ENCODE measurements around the gene TSPEAR.
"Not testable (repeated sequence)": the region's sequence is repeated elsewhere in the genome, so short reads cannot be mapped to it uniquely, and the experiment has no call there.

The TSPEAR gene

DNA sequence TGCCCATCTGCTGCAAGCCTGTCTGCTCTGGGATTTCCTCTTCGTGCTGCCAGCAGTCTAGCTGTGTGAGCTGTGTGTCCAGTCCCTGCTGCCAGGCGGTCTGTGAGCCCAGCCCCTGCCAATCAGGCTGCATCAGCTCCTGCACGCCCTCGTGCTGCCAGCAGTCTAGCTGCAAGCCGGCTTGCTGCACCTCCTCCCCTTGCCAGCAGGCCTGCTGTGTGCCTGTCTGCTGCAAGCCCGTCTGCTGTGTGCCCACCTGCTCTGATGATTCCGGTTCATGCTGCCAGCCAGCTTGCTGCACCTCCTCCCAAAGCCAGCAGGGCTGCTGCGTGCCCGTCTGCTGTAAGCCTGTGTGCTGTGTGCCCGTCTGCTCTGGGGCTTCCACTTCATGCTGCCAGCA is 110.3 kb downstream of the TSPEAR start:
- WGBS, 2 experiments (ENCODE audit: insufficient coverage in 2 of 2), result 83 to 93% methylated on average over 7 to 10 of the region's 10 CpGs
- H3K27ac ChIP-seq (ENCODE audit: low read depth, low read length, severe bottlenecking); H3K9me3 ChIP-seq (ENCODE audit: control insufficient read depth, low read length); H3K36me3 ChIP-seq (ENCODE audit: control insufficient read depth, insufficient read depth, low read length); H3K4me1 ChIP-seq (ENCODE audit: control insufficient read depth, insufficient read depth, low read length, poor library complexity, severe bottlenecking); H3K4me3 ChIP-seq (ENCODE audit: extremely low read depth, insufficient read depth, low read length, poor library complexity, severe bottlenecking): not testable (repeated sequence)

GRCh38 chr21:44600118-44600978 is 111.0 kb downstream of the TSPEAR start, which contains the start of gene KRTAP10-7:
Gene KRTAP10-7 (plus strand): TSS chr21:44600597. CDS start chr21:44600622, 25 bp downstream.
- 94 to 98% methylated on average over 7 to 8 of the region's 23 CpGs for WGBS, 2 experiments (ENCODE audit: insufficient coverage in 2 of 2)
- H3K9me3 ChIP-seq (ENCODE audit: control insufficient read depth, low read length); H3K27ac ChIP-seq (ENCODE audit: low read depth, low read length, severe bottlenecking); H3K4me1 ChIP-seq (ENCODE audit: control insufficient read depth, insufficient read depth, low read length, poor library complexity, severe bottlenecking); H3K4me3 ChIP-seq (ENCODE audit: extremely low read depth, insufficient read depth, low read length, poor library complexity, severe bottlenecking); H3K36me3 ChIP-seq (ENCODE audit: control insufficient read depth, insufficient read depth, low read length): not testable (repeated sequence)

DNA sequence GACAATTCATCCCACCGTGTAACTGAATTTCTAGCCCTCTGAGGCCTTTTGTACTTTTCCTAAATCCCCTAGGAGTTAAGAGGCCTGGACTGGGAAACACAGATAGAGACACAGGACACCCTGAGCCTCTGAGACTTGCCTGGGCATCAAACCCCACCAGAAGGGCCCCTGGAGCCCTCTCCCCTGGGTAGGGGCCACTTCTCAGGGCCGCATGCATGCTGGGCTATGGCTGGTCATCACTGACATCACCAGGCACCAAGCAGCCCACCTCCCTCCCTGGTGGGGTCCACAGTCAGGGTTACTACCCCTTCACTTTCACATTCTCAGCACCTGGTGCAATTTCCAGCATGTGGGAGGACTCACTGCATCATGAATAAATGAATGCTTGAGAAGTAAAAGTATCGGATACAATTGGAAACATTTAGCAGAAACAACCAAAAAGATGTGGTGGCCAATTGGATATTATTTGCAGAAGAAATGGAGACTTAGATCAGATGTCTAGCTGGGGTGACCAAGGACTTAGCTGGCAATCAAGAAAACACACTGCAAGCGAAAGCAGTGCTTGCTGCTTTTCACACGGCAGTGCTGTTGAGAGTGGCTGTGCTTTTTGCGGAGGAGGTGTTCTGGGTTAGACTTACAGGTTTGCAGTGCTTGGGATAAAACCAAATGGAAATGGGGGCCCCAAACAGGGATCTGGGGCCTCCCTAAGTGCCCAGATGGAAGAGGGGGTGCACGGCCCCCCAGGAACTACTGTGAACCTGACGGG is 111.9 kb downstream of the TSPEAR start:
- H3K4me3 ChIP-seq (ENCODE audit: extremely low read depth, insufficient read depth, low read length, poor library complexity, severe bottlenecking), result no peak overlapping the region
- 89 to 100% methylated on average over 4 to 6 of the region's 8 CpGs for WGBS, 2 experiments (ENCODE audit: insufficient coverage in 2 of 2)
- H3K9me3 ChIP-seq (ENCODE audit: control insufficient read depth, low read length), result peaks cover 4% of the 10 kb centered on the region
- no peaks in the 10 kb centered on the region for H3K36me3 ChIP-seq (ENCODE audit: control insufficient read depth, insufficient read depth, low read length)
- H3K27ac ChIP-seq (ENCODE audit: low read depth, low read length, severe bottlenecking), result no peak overlapping the region
- no peaks in the 10 kb centered on the region for H3K4me1 ChIP-seq (ENCODE audit: control insufficient read depth, insufficient read depth, low read length, poor library complexity, severe bottlenecking)

DNA sequence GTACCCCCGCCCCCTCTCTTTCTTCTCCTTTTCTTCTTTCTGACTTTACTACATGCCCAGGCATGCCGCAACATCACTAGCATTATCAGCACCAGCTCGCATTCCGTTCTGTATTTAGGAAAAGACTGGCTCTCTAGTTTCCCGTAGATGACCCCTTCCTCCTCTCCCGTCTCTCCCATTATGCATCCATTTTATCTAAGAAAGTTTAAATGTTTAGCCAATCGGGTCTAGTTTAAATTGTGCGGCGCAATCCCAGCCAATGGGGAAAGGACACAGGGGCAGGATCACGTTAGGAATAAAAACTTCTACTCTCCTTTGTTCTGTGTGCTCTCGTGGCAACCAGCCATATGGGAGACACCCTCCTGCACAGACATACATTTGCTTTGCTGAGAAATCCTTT is 113.3 kb downstream of the TSPEAR start:
- Histone ChIP-seq H3K4me3 (ENCODE audit: extremely low read depth, insufficient read depth, low read length, poor library complexity, severe bottlenecking) (no peak overlapping the region), H3K4me1 (ENCODE audit: control insufficient read depth, insufficient read depth, low read length, poor library complexity, severe bottlenecking) (peaks cover 10% of the 10 kb centered on the region), H3K27ac (ENCODE audit: low read depth, low read length, severe bottlenecking) (peak overlapping the region; percentile 51), H3K36me3 (ENCODE audit: control insufficient read depth, insufficient read depth, low read length) (no peaks in the 10 kb centered on the region), H3K9me3 (ENCODE audit: control insufficient read depth, low read length) (peaks cover 3% of the 10 kb centered on the region)
- 74 to 75% methylated on average over 10 to 11 of the region's 11 CpGs for WGBS, 2 experiments (ENCODE audit: insufficient coverage in 2 of 2)

DNA sequence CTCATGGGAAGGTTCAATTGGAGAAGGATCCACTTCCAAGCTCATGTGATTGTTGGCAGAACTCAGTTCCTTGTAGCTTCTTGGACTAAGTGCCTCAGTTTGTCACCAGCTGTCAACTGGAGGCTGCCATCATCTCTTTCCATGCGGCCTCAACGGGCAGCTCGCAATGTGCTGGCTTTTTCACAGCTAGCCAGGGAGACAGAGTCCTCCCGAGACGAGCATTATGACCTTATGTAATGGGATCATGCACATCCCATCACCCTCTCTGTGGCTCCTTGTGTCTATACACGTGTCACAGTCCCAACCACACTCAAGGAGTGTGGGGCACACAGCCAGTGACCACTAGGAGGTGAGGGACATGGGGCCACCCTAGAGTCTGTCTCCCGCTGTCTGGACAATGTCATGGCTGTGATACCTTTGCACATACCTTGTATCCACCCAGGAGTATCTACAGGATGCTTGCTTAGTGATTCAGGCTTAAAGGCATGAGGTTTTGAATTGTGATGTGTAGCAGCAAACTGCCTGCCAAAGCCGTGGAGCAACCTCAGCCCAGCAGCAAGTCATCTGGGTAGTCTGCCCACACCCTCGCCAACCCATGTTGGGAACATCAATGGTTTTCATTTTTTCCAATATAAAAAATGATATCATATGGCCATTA is 115.2 kb downstream of the TSPEAR start:
- Histone ChIP-seq H3K36me3 (ENCODE audit: control insufficient read depth, insufficient read depth, low read length) (no peaks in the 10 kb centered on the region), H3K4me3 (ENCODE audit: extremely low read depth, insufficient read depth, low read length, poor library complexity, severe bottlenecking) (no peak overlapping the region), H3K9me3 (ENCODE audit: control insufficient read depth, low read length) (peaks cover 3% of the 10 kb centered on the region), H3K4me1 (ENCODE audit: control insufficient read depth, insufficient read depth, low read length, poor library complexity, severe bottlenecking) (peaks cover 10% of the 10 kb centered on the region), H3K27ac (ENCODE audit: low read depth, low read length, severe bottlenecking) (no peak overlapping the region)
- 97 to 98% methylated on average over 5 to 7 of the region's 9 CpGs for WGBS, 2 experiments (ENCODE audit: insufficient coverage in 2 of 2)

GRCh38 chr21:44595524-44595923 is 115.8 kb downstream of the TSPEAR start:
- no peak overlapping the region for H3K4me3 ChIP-seq (ENCODE audit: extremely low read depth, insufficient read depth, low read length, poor library complexity, severe bottlenecking)
- WGBS, 2 experiments (ENCODE audit: insufficient coverage in 2 of 2), result 98 to 100% methylated on average over 2 to 5 of the region's 6 CpGs
- H3K27ac ChIP-seq (ENCODE audit: low read depth, low read length, severe bottlenecking), result no peak overlapping the region
- peaks cover 3% of the 10 kb centered on the region for H3K9me3 ChIP-seq (ENCODE audit: control insufficient read depth, low read length)
- H3K36me3 ChIP-seq (ENCODE audit: control insufficient read depth, insufficient read depth, low read length), result no peaks in the 10 kb centered on the region
- peaks cover 10% of the 10 kb centered on the region for H3K4me1 ChIP-seq (ENCODE audit: control insufficient read depth, insufficient read depth, low read length, poor library complexity, severe bottlenecking)

- peaks cover 3% of the 10 kb centered on the region for H3K9me3 ChIP-seq (ENCODE audit: control insufficient read depth, low read length)
- H3K36me3 ChIP-seq (ENCODE audit: control insufficient read depth, insufficient read depth, low read length), result no peaks in the 10 kb centered on the region
- WGBS, 2 experiments (ENCODE audit: insufficient coverage in 2 of 2), result 92 to 95% methylated on average over 7 to 11 of the region's 12 CpGs
- H3K4me1 ChIP-seq (ENCODE audit: control insufficient read depth, insufficient read depth, low read length, poor library complexity, severe bottlenecking), result peaks cover 10% of the 10 kb centered on the region
- no peak overlapping the region for H3K4me3 ChIP-seq (ENCODE audit: extremely low read depth, insufficient read depth, low read length, poor library complexity, severe bottlenecking)
- H3K27ac ChIP-seq (ENCODE audit: low read depth, low read length, severe bottlenecking), result no peak overlapping the region
Measured at GRCh38 chr21:44594406-44594916, 116.9 kb downstream of the TSPEAR start.

DNA sequence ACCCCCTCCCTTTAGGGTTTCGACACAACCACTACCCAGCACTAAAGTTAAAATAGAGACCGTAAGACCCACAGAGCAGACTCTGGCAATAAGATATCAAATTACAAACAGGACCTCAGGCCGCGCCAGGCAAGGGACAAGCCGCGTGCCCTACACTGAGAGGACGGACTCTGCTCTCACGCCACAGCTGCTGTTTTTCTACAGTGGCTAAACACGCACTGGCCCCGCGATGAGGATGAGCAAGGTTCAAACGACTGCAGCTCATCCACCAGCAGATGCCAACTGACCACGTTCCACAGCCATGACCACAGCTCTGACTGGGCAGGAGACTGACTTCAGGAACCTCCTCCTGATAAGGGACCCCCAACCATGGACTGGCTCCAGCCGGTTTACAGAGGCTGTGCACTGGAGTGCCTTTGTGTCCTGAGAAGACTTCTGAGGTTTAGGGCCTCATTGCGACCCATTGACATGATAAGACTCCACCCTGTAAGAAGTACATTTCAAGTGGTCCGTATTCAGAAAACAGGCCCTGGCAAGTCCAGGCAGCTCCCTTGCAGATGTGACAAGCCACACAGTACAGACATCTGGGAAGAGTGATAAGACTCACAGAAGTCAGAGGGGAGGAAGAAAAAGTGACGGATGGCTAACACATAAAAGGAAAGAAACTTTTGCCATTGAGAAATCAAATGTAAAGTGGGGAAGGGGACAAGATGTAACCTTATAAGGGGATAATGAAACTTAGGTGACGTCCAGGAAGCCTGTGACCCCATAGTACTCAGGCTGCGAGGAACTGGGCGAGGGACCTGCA is 117.6 kb downstream of the TSPEAR start:
- Histone ChIP-seq H3K27ac (ENCODE audit: low read depth, low read length, severe bottlenecking) (peak overlapping the region; percentile 67), H3K9me3 (ENCODE audit: control insufficient read depth, low read length) (peaks cover 2% of the 10 kb centered on the region), H3K36me3 (ENCODE audit: control insufficient read depth, insufficient read depth, low read length) (no peaks in the 10 kb centered on the region), H3K4me1 (ENCODE audit: control insufficient read depth, insufficient read depth, low read length, poor library complexity, severe bottlenecking) (peaks cover 10% of the 10 kb centered on the region), H3K4me3 (ENCODE audit: extremely low read depth, insufficient read depth, low read length, poor library complexity, severe bottlenecking) (no peak overlapping the region)
- WGBS, 2 experiments (ENCODE audit: insufficient coverage in 2 of 2), result 79 to 82% methylated on average over 19 to 20 of the region's 20 CpGs

DNA sequence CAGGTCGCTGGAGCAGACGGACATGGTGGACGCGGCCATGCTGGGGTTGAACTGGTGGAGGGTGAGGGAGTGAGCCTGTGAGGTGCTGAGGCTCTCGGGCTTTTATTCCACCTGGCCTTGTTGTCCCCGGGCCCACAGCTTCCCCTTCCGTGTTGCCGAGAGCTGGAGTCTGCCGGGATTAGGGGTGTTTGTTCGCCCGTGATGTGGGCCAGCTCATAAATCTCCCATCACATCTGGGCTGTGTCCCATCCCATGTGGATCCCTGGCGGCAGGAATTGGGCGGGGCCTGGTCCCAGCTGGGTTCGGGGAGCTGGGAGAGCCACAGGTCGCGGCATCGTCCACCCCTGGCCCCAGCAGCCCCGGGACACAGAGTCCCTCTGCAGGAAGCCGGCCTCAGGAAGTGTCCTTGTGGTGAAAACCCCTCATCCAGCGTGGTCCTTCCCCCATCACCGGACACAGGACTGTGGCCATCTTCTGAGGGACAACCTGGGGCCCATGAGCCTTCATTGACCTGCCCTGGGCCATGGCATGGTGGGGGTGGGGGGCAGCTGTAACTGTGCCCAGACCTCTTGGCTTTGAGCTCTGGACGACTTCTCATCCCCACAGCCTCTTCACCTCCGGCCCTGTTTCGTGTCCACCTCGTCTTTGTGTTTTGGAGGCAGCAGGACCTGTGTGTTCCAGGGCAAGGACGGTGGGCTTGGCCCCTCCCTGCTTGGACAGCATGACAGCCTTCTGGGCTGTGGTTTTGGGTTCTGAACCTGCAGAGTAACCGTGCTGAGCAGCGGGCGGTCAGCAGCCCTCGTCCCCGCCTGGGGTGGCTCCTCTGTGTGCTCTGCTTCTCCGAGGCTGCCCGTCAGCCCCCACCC is 118.7 kb downstream of the TSPEAR start, which contains the start of gene KRTAP10-6:
KRTAP10-6 (minus strand) TSS at position 60 of the 866 bp plus-strand sequence; CDS start at position 39, 21 bp downstream.
- Histone ChIP-seq H3K27ac (ENCODE audit: low read depth, low read length, severe bottlenecking) (peak within 1 kb of the TSS; percentile 67), H3K4me1 (ENCODE audit: control insufficient read depth, insufficient read depth, low read length, poor library complexity, severe bottlenecking) (peaks cover 10% of the 10 kb centered on the region), H3K9me3 (ENCODE audit: control insufficient read depth, low read length) (no peaks in the 10 kb centered on the region), H3K4me3 (ENCODE audit: extremely low read depth, insufficient read depth, low read length, poor library complexity, severe bottlenecking) (no peak within 1 kb of the TSS), H3K36me3 (ENCODE audit: control insufficient read depth, insufficient read depth, low read length) (no peaks in the 10 kb centered on the region)
- WGBS, 2 experiments (ENCODE audit: insufficient coverage in 2 of 2), result 89 to 92% methylated on average over 29 to 32 of the region's 33 CpGs

Data from mesodermal cell (in vitro differentiated cells).